ENCODE data around the gene ATP10A.
"Not testable (repeated sequence)": the region's sequence is repeated elsewhere in the genome, so short reads cannot be mapped to it uniquely, and the experiment has no call there.

DNA sequence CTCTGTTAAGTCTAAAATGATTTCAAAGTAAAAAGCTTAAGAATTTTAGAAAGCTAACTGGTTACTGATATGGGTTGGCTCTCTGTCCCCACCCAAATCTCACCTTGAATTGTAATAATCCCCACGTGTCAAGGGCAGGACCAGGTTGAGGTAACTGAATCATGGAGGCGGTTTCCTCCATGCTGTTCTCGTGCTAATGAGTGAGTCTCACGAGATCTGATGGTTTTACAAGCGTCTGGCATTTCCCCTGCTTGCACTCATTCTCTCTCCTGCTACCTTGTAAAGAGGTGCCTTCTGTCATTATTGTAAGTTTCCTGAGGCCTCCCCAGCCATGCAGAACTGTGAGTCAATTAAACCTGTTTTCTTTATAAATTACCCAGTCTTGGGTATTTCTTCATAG lies 7.1 kb downstream of the ATP10A start:
- not testable (repeated sequence) for TF ChIP-seq EZH2 (IDR thresholded peaks at IDR 0.05; ENCODE audit: borderline replicate concordance, low read length)
- TF ChIP-seq, protein P1, sequence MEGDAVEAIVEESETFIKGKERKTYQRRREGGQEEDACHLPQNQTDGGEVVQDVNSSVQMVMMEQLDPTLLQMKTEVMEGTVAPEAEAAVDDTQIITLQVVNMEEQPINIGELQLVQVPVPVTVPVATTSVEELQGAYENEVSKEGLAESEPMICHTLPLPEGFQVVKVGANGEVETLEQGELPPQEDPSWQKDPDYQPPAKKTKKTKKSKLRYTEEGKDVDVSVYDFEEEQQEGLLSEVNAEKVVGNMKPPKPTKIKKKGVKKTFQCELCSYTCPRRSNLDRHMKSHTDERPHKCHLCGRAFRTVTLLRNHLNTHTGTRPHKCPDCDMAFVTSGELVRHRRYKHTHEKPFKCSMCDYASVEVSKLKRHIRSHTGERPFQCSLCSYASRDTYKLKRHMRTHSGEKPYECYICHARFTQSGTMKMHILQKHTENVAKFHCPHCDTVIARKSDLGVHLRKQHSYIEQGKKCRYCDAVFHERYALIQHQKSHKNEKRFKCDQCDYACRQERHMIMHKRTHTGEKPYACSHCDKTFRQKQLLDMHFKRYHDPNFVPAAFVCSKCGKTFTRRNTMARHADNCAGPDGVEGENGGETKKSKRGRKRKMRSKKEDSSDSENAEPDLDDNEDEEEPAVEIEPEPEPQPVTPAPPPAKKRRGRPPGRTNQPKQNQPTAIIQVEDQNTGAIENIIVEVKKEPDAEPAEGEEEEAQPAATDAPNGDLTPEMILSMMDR (IDR thresholded peaks at IDR 0.05; ENCODE audit: low read length), result not testable (repeated sequence)
